ENCODE measurements around the gene UFC1. TPM values are rescaled to one million over a fixed set of nuclear protein-coding genes. Genes with fewer than 3 reads are reported as not detected.

The UFC1 gene
- total and polyA plus RNA-seq, 2 of the 13 experiments (the other 11 are each of a cell fraction or from before 2014, with no cell fraction given) = 72.8 to 85.2 TPM

- TF ChIP-seq, protein P1, sequence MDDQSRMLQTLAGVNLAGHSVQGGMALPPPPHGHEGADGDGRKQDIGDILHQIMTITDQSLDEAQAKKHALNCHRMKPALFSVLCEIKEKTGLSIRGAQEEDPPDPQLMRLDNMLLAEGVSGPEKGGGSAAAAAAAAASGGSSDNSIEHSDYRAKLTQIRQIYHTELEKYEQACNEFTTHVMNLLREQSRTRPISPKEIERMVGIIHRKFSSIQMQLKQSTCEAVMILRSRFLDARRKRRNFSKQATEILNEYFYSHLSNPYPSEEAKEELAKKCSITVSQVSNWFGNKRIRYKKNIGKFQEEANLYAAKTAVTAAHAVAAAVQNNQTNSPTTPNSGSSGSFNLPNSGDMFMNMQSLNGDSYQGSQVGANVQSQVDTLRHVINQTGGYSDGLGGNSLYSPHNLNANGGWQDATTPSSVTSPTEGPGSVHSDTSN (CRISPR knock-in tag; IDR thresholded peaks at IDR 0.05; ENCODE audit: borderline replicate concordance) = no peak
- peak; percentile 52; the same call in 1 of the 2 replicates for TF ChIP-seq ZSCAN25 (CRISPR knock-in tag; IDR thresholded peaks at IDR 0.05)
- TF ChIP-seq KMT2B (CRISPR knock-in tag; IDR thresholded peaks at IDR 0.05) = peak; percentile 90
- TF ChIP-seq CC2D1A (CRISPR knock-in tag; IDR thresholded peaks at IDR 0.05) = no peak
- peak; percentile 79 for TF ChIP-seq ZNF563 (CRISPR knock-in tag; IDR thresholded peaks at IDR 0.05)
- TF ChIP-seq PHF21A (CRISPR knock-in tag; IDR thresholded peaks at IDR 0.05) = 0 out of 2 replicates have a peak, but pooled peaks have one; percentile 20
- TF ChIP-seq HOXA7 (CRISPR knock-in tag; IDR thresholded peaks at IDR 0.05) = no peak
- TF ChIP-seq RAD21 (CRISPR knock-in tag; IDR thresholded peaks at IDR 0.05) = peak; percentile 26; the same call in 1 of the 2 replicates
- TF ChIP-seq ZNF607 (CRISPR knock-in tag; IDR thresholded peaks at IDR 0.05; ENCODE audit: borderline replicate concordance) = no peak
- TF ChIP-seq YY1 (IDR thresholded peaks at IDR 0.05; ENCODE audit: insufficient read depth, insufficient replicate concordance, low read depth, low read length) = peak; percentile 97
- peak; percentile 29; the same call in 1 of the 2 replicates for TF ChIP-seq SAFB2 (CRISPR knock-in tag; IDR thresholded peaks at IDR 0.05; ENCODE audit: borderline replicate concordance, low read depth)
- peak; percentile 76; the same call in 1 of the 2 replicates for TF ChIP-seq MED1 (CRISPR knock-in tag; IDR thresholded peaks at IDR 0.05)
- TF ChIP-seq, protein P2, sequence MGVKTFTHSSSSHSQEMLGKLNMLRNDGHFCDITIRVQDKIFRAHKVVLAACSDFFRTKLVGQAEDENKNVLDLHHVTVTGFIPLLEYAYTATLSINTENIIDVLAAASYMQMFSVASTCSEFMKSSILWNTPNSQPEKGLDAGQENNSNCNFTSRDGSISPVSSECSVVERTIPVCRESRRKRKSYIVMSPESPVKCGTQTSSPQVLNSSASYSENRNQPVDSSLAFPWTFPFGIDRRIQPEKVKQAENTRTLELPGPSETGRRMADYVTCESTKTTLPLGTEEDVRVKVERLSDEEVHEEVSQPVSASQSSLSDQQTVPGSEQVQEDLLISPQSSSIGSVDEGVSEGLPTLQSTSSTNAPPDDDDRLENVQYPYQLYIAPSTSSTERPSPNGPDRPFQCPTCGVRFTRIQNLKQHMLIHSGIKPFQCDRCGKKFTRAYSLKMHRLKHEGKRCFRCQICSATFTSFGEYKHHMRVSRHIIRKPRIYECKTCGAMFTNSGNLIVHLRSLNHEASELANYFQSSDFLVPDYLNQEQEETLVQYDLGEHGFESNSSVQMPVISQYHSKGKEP (CRISPR knock-in tag; IDR thresholded peaks at IDR 0.05) = no peak
- TF ChIP-seq ATF4 (CRISPR knock-in tag; IDR thresholded peaks at IDR 0.05) = peak in 1 of 2 experiments; percentile 73; a peak in 2 of 4 replicates
- TF ChIP-seq SAP130 (CRISPR knock-in tag; IDR thresholded peaks at IDR 0.05; ENCODE audit: low read depth) = peak; percentile 90
- no peak for TF ChIP-seq ZNF780A (CRISPR knock-in tag; IDR thresholded peaks at IDR 0.05)
- no peak; the same call in 1 of the 2 replicates for TF ChIP-seq ZNF839 (CRISPR knock-in tag; IDR thresholded peaks at IDR 0.05; ENCODE audit: borderline replicate concordance)
- TF ChIP-seq ZNF280D (CRISPR knock-in tag; IDR thresholded peaks at IDR 0.05) = no peak; the same call in 1 of the 2 replicates
- peak; percentile 57; the same call in 1 of the 2 replicates for TF ChIP-seq TARDBP (CRISPR knock-in tag; IDR thresholded peaks at IDR 0.05)
- no peak for TF ChIP-seq ZNF713 (CRISPR knock-in tag; IDR thresholded peaks at IDR 0.05)
- no peak for TF ChIP-seq ZNF616 (CRISPR knock-in tag; IDR thresholded peaks at IDR 0.05; ENCODE audit: low read depth)
- TF ChIP-seq AHR (CRISPR knock-in tag; IDR thresholded peaks at IDR 0.05) = no peak; the same call in 1 of the 2 replicates
- TF ChIP-seq CBFB (CRISPR knock-in tag; IDR thresholded peaks at IDR 0.05) = peak; percentile 81
Observed at GRCh38 chr1:161117759-161118581, 35.8 kb upstream of the UFC1 start, which contains the start of the genes NIT1 and PFDN2 (continued).

Data from HepG2 (cell line).